WTC11 (cell line): Measurements from ENCODE around the gene ZNF438. TPM values are rescaled to one million over a fixed set of nuclear protein-coding genes. Genes with fewer than 3 reads are reported as not detected.

Experiments
- ATAC-seq: fragments of 200-7000 bp; cut with Tn5 transposase; 2 replicates; pipeline ENCODE4 v1.10.0; 2021; ENCODE audit warnings: mild to moderate bottlenecking, moderate library complexity
- CTCF ChIA-PET: fragments of 300-600 bp; sonication (Branson Sonifier 250); formaldehyde crosslinking; loops from one replicate; lab custom pipeline; 2021; ENCODE audit warnings: antibody characterized with exemption; lab: Charles Lee
- POLR2A ChIA-PET: fragments of 350-600 bp; sonication (Branson Sonifier 250); formaldehyde crosslinking; loops from one replicate; lab custom pipeline; 2021; ENCODE audit warnings: antibody characterized with exemption; lab: Charles Lee
- DNase-seq: peaks from one replicate; pipeline ENCODE4 v3.0.0; 2021; ENCODE audit warnings: low spot score
- H3K27ac Mint-ChIP-seq: 2 replicates; pipeline ENCODE4 v1.8.0; 2021; ENCODE audit warnings: mixed read lengths
- H3K27me3 Mint-ChIP-seq: 2 replicates; pipeline ENCODE4 v1.8.0; 2021; ENCODE audit warnings: low read depth, mild to moderate bottlenecking, moderate library complexity, mixed read lengths
- H3K36me3 Mint-ChIP-seq: 2 replicates; pipeline ENCODE4 v1.8.0; 2021; ENCODE audit warnings: mixed read lengths
- H3K4me1 Mint-ChIP-seq: 2 replicates; pipeline ENCODE4 v1.8.0; 2022; ENCODE audit warnings: mixed read lengths
- H3K4me3 Mint-ChIP-seq: 2 replicates; pipeline ENCODE4 v1.8.0; 2021; ENCODE audit warnings: mild to moderate bottlenecking, moderate library complexity, mixed read lengths
- H3K9me3 Mint-ChIP-seq: 2 replicates; pipeline ENCODE4 v1.8.0; 2021; ENCODE audit warnings: mixed read lengths
- ARID4B ChIP-seq: sonication (generic); formaldehyde crosslinking; IDR thresholded peaks from 2 replicates; pipeline ENCODE4 v1.8.0; 2023; ENCODE audit warnings: missing genetic modification reagents, mild to moderate bottlenecking, borderline replicate concordance
- CBFB ChIP-seq: sonication (generic); formaldehyde crosslinking; IDR thresholded peaks from 2 replicates; pipeline ENCODE4 v1.8.1; 2022; ENCODE audit warnings: mild to moderate bottlenecking, low read depth, missing genetic modification reagents
- EMX1 ChIP-seq: fragments of 250-450 bp; sonication (Bioruptor Pico); IDR thresholded peaks from 2 replicates; pipeline ENCODE4 v1.8.0; 2021; ENCODE audit warnings: mild to moderate bottlenecking
- GTF2I ChIP-seq: fragments of 250-450 bp; sonication (Bioruptor Pico); conservative IDR thresholded peaks from 2 replicates; pipeline ENCODE4 v1.4.0; 2021; ENCODE audit warnings: mild to moderate bottlenecking
- NFYB ChIP-seq: sonication (generic); formaldehyde crosslinking; conservative IDR thresholded peaks from 2 replicates; pipeline ENCODE4 v1.8.0; 2022; ENCODE audit warnings: low read depth, missing genetic modification reagents
- NR3C1 ChIP-seq: sonication (generic); formaldehyde crosslinking; conservative IDR thresholded peaks from 2 replicates; pipeline ENCODE4 v1.8.1; 2023; ENCODE audit warnings: low read depth, mild to moderate bottlenecking, missing genetic modification reagents
- SMAD4 ChIP-seq: sonication (generic); formaldehyde crosslinking; IDR thresholded peaks from 2 replicates; pipeline ENCODE4 v1.8.0; 2022; ENCODE audit warnings: mild to moderate bottlenecking, missing genetic modification reagents
- TP53 ChIP-seq: sonication (generic); formaldehyde crosslinking; IDR thresholded peaks from 2 replicates; pipeline ENCODE4 v1.8.1; 2023; ENCODE audit warnings: mild to moderate bottlenecking, missing genetic modification reagents
- ZNF121 ChIP-seq: sonication (generic); formaldehyde crosslinking; IDR thresholded peaks from 2 replicates; pipeline ENCODE4 v1.8.0; 2023; ENCODE audit warnings: missing genetic modification reagents
- ZNF532 ChIP-seq: fragments of 250-450 bp; sonication (Bioruptor Pico); IDR thresholded peaks from 2 replicates; pipeline ENCODE4 v1.9.0; 2021; ENCODE audit warnings: mild to moderate bottlenecking, borderline replicate concordance
- total RNA-seq: library from RNA; stranded (reverse); gene quantifications from 3 replicates; pipeline ENCODE4 v1.2.3, GENCODE V29; 2021
- TF ChIP-seq, protein P1 (sequence below): fragments of 250-450 bp; sonication (Bioruptor Pico); IDR thresholded peaks from 2 replicates; pipeline ENCODE4 v1.8.0; 2021; ENCODE audit warnings: mild to moderate bottlenecking

The ZNF438 gene
- total RNA-seq, 1 experiment from 2014 or later = 1.9 TPM

DNA sequence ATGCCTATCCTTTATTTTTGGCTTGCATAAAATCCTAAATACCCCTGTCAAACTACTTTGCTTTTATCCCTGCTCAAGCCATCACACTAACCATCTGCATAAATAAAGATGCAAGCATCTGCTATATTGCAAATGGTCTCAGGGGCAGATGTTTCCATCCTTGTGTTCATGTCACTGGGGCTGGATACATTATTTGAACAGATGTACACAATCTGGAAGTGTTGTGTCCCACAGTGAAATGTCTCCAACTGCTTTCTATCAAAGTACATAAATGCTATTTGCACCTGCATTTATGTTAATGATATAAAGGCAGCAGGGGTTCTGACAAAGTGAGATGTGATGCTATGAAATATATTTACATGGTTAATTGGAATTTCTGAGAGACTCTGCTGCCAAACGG, 163.1 kb downstream of the ZNF438 start (continued):
- TF ChIP-seq ARID4B (no peak), CBFB (CRISPR knock-in tag) (no peak), NFYB (CRISPR knock-in tag) (no peak)
- TF ChIP-seq, protein P1, sequence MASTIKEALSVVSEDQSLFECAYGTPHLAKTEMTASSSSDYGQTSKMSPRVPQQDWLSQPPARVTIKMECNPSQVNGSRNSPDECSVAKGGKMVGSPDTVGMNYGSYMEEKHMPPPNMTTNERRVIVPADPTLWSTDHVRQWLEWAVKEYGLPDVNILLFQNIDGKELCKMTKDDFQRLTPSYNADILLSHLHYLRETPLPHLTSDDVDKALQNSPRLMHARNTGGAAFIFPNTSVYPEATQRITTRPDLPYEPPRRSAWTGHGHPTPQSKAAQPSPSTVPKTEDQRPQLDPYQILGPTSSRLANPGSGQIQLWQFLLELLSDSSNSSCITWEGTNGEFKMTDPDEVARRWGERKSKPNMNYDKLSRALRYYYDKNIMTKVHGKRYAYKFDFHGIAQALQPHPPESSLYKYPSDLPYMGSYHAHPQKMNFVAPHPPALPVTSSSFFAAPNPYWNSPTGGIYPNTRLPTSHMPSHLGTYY (CRISPR knock-in tag) = no peak

GRCh38 chr10:30866896-30867295, 164.8 kb downstream of the ZNF438 start:
- H3K27me3 Mint-ChIP-seq = no peaks in the 10 kb centered on the region
- H3K36me3 Mint-ChIP-seq = no peaks in the 10 kb centered on the region
- ATAC-seq = no peak
- no peak overlapping the region for H3K4me3 Mint-ChIP-seq
- H3K9me3 Mint-ChIP-seq = peaks cover 7% of the 10 kb centered on the region; the same call in 1 of the 2 replicates
- H3K27ac Mint-ChIP-seq = no peak overlapping the region
- TF ChIP-seq GTF2I (CRISPR knock-in tag) (no peak), ZNF121 (CRISPR knock-in tag) (no peak), NFYB (CRISPR knock-in tag) (no peak), TP53 (no peak)
- ChIA-PET POLR2A (no interaction called here), CTCF (no interaction called here)
- peaks cover 8% of the 10 kb centered on the region for H3K4me1 Mint-ChIP-seq
- DNase-seq = no peak

DNA sequence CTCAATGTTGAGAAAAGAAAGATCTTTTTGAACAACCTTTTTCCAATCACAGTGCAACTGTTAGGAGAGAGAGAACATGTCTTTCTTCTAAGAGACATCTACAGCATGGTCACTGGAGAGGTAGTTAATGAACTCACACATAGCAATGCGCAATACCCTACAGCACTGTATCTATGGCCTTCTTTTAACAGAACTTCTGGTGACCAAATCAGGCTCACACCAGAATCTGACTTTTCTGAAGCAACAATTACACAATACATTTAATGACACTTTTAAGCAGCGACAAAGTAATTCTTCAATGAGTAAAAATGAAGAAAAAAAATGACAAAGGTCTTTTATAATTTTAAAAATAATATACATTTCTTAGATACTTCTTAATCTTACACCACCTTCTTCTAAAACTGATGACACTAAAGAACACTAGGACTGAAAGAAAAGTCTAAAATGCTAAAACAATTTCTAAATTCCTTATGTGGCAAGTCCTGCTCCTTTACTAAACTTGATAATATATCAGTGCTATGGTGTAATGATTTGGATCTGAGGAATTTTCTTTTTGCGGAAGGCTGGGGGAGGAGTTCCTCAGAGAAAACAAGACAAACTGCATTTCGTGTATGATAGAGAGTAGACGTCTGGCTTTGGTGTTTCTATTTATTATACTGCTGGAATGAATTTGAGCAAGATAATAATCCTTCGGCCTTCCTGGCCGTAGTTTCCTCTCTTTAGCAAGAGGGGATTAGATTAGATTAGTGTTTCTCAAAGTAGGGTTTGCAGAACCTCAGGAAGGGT, 166.3 kb downstream of the ZNF438 start:
- ChIA-PET POLR2A (no interaction called here), CTCF (no interaction called here)
- no peaks in the 10 kb centered on the region for H3K36me3 Mint-ChIP-seq
- peaks cover 15% of the 10 kb centered on the region for H3K4me1 Mint-ChIP-seq
- peaks cover 7% of the 10 kb centered on the region; the same call in 1 of the 2 replicates for H3K9me3 Mint-ChIP-seq
- no peak overlapping the region for H3K4me3 Mint-ChIP-seq
- no peak overlapping the region for H3K27ac Mint-ChIP-seq
- no peak for DNase-seq
- no peak for TF ChIP-seq SMAD4
- TF ChIP-seq EMX1 = no peak
- no peak for TF ChIP-seq ZNF121 (CRISPR knock-in tag)
- TF ChIP-seq NR3C1 = no peak
- TF ChIP-seq ZNF532 (CRISPR knock-in tag) = no peak
- TF ChIP-seq, all 79 proteins: peak for 0
- no peak for ATAC-seq
- H3K27me3 Mint-ChIP-seq = no peaks in the 10 kb centered on the region; the same call in 1 of the 2 replicates
